B cell (primary cell): ENCODE measurements around the gene CYP27B1. TPM values are rescaled to one million over a fixed set of nuclear protein-coding genes. Genes with fewer than 3 reads are reported as not detected.
A peak's percentile ranks its signal among the peaks of the same experiment; 100 is the strongest.

Experiments
- ATAC-seq: fragments of 200-7000 bp; cut with Tn5 transposase; one replicate; pipeline ENCODE4 v1.10.0; 2021; ENCODE audit warnings: low read depth, mild to moderate bottlenecking, moderate number of reproducible peaks, moderate library complexity
- CTCF ChIA-PET: fragments of 350-600 bp; sonication (Branson Sonifier 250); formaldehyde crosslinking; loops from one replicate; lab custom pipeline; 2021; ENCODE audit warnings: antibody characterized with exemption, inconsistent platforms; lab: Charles Lee
- POLR2A ChIA-PET: fragments of 350-600 bp; sonication (Branson Sonifier 250); formaldehyde crosslinking; loops from one replicate; lab custom pipeline; 2021; ENCODE audit warnings: antibody characterized with exemption; lab: Charles Lee
- DNase-seq: peaks from one replicate; pipeline ENCODE4 v3.0.0; 2013
- H2AFZ ChIP-seq: 2 replicates; pipeline ENCODE4 v1.6.1; 2012; ENCODE audit warnings: mild to moderate bottlenecking, low read depth, low read length; ENCODE audit not compliant: insufficient read depth, poor library complexity, severe bottlenecking
- H3K27ac ChIP-seq, 2 donors: 1 replicate in 1 of 2; 2 replicates in 1 of 2; pipeline ENCODE4 v1.5.1; 2012 to 2013; ENCODE audit warnings: low read length in 2 of 2, mild to moderate bottlenecking in 2 of 2, moderate library complexity in 1 of 2
- H3K27me3 ChIP-seq, 4 experiments: fragments of 200-600 bp in 1 of 4; sonication (generic) in 1 of 4; replicated peaks in 1 of 4; 1 replicate in 2 of 4; 2 replicates in 2 of 4; pipeline versions ENCODE4 v1.6.1 to v1.7.0; 2013 to 2016; ENCODE audit warnings: low read length in 3 of 4, mild to moderate bottlenecking in 2 of 4, mixed read lengths in 1 of 4, moderate library complexity in 1 of 4; ENCODE audit not compliant: insufficient read depth in 4 of 4, control insufficient read depth in 3 of 4; ENCODE audit errors: control extremely low read depth in 1 of 4
- H3K36me3 ChIP-seq, 2 experiments: replicated peaks in 1 of 2; 1 replicate in 1 of 2; 2 replicates in 1 of 2; pipeline versions ENCODE4 v1.6.1 to v1.7.1; 2013; ENCODE audit warnings: low read length in 1 of 2; ENCODE audit not compliant: insufficient read depth in 2 of 2, control insufficient read depth in 1 of 2; ENCODE audit errors: control extremely low read depth in 1 of 2, extremely low read depth in 1 of 2
- H3K4me1 ChIP-seq, 2 donors: fragments of 200-600 bp in 1 of 2; sonication (generic) in 1 of 2; 1 replicate in 1 of 2; 2 replicates in 1 of 2; pipeline versions ENCODE4 v1.5.1 to v1.6.1; 2013 to 2017; ENCODE audit warnings: low read length in 2 of 2; ENCODE audit not compliant: control insufficient read depth in 2 of 2, insufficient read depth in 2 of 2
- H3K4me2 ChIP-seq: replicated peaks from 2 replicates; pipeline ENCODE3; 2012; ENCODE audit warnings: mild to moderate bottlenecking, low read depth, low read length; ENCODE audit not compliant: poor library complexity, severe bottlenecking
- H3K4me3 ChIP-seq, 5 experiments: fragments of 200-600 bp in 1 of 5; sonication (generic) in 1 of 5; 1 replicate in 3 of 5; 2 replicates in 2 of 5; pipeline versions ENCODE4 v1.5.1 to v1.7.0; 2011 to 2016; ENCODE audit warnings: low read length in 4 of 5, mild to moderate bottlenecking in 4 of 5, low read depth in 2 of 5, control low read depth in 1 of 5, moderate library complexity in 1 of 5; ENCODE audit not compliant: insufficient read depth in 1 of 5; ENCODE audit errors: control extremely low read depth in 1 of 5, extremely low read depth in 1 of 5
- H3K79me2 ChIP-seq: fragments of 200-600 bp; sonication (generic); one replicate; pipeline ENCODE4 v1.6.0; 2016; ENCODE audit warnings: low read length; ENCODE audit not compliant: control insufficient read depth, insufficient read depth
- H3K9ac ChIP-seq: fragments of 200-600 bp; sonication (generic); 2 replicates; pipeline ENCODE4 v1.6.1; 2017; ENCODE audit warnings: mild to moderate bottlenecking, low read length, moderate library complexity
- H3K9me3 ChIP-seq, 3 donors: one replicate each; pipeline versions ENCODE4 v1.6.1 to v1.7.1; 2013; ENCODE audit warnings: low read length in 2 of 3; ENCODE audit not compliant: control insufficient read depth in 2 of 3, insufficient read depth in 1 of 3; ENCODE audit errors: control extremely low read depth in 1 of 3
- H4K20me1 ChIP-seq: 2 replicates; pipeline ENCODE4 v1.6.0; 2012; ENCODE audit warnings: mild to moderate bottlenecking, low read length; ENCODE audit not compliant: insufficient read depth, control insufficient read depth, poor library complexity, severe bottlenecking
- H3K27ac Mint-ChIP-seq: one replicate; pipeline ENCODE4 v1.8.0; 2021; ENCODE audit warnings: mixed read lengths
- H3K27me3 Mint-ChIP-seq: one replicate; pipeline ENCODE4 v1.8.0; 2021; ENCODE audit warnings: mixed read lengths
- H3K4me1 Mint-ChIP-seq: one replicate; pipeline ENCODE4 v1.8.0; 2021; ENCODE audit warnings: mixed read lengths
- H3K4me3 Mint-ChIP-seq: one replicate; pipeline ENCODE4 v1.8.0; 2021; ENCODE audit warnings: mixed read lengths
- H3K9me3 Mint-ChIP-seq: one replicate; pipeline ENCODE4 v1.8.0; 2022; ENCODE audit warnings: mixed read lengths; ENCODE audit not compliant: insufficient read depth
- EZH2 ChIP-seq: IDR thresholded peaks from 2 replicates; pipeline ENCODE4 v1.6.1; 2012; ENCODE audit warnings: borderline replicate concordance, low read depth, mild to moderate bottlenecking, moderate library complexity, low read length; ENCODE audit not compliant: insufficient read depth, poor library complexity, severe bottlenecking
- WGBS: methylation state at CpG from one replicate; pipeline ENCODE4 v1.1.5; 2013; ENCODE audit warnings: missing lambda C conversion rate; ENCODE audit not compliant: insufficient coverage; 5-methylcytosine and 5-hydroxymethylcytosine counted together
- intact Hi-C: fragments of 100-400 bp; cut with micrococcal nuclease; formaldehyde crosslinking; loops from one replicate; pipeline ENCODE4 v1.10.0; 2022
- polyA plus RNA-seq: library from polyadenylated mRNA; depleted of rRNA; stranded (reverse); fragments of >200 nt; gene quantifications from 2 replicates; pipeline ENCODE4 v1.2.3, GENCODE V29; 2012
- total RNA-seq, 2 donors: library from RNA; stranded (reverse); fragments of 120-200 nt in 1 of 2; gene quantifications; 1 replicate in 1 of 2; 2 replicates in 1 of 2; pipeline versions ENCODE4 v1.2.3 to v1.2.4, GENCODE V29; 2013 to 2022
- TF ChIP-seq, protein P1 (sequence below): fragments of 200-600 bp; IDR thresholded peaks from one replicate; pipeline ENCODE4 v1.8.0; 2022; ENCODE audit warnings: antibody characterized with exemption, mild to moderate bottlenecking

CYP27B1 gene
- total and polyA plus RNA-seq, 2 donors (not counting 1 experiment from before 2014, with no cell fraction given), result 0.66 to 0.79 TPM

DNA sequence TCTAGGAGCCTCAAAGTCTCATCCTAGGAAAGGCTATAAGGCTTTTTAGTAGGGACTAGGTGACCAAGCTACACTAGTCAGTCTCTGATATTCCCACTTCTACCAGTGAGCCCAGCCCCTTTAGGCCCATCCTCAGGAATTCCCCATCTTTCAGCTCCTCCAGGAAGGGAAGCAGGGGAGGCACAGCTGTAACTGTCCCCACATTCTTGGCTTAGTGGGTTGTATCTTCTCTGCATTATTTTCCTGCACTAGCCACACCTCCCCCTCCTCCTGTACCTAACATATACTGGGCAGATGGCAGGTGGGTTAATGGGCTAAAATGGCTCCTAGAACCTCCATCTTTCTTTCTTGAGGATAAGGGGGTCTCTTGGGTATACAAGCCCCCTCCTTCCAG is 424 bp upstream of the CYP27B1 start:
- H3K4me3 Mint-ChIP-seq, result peak overlapping the region; percentile 93
- Histone ChIP-seq H3K27ac (no peak overlapping the region), H2AFZ (no peak overlapping the region), H4K20me1 (peaks cover 18% of the 10 kb centered on the region), H3K9me3 (peaks cover 0 to 13% (median 0%) of the 10 kb centered on the region in 3 donors), H3K9ac (no peak overlapping the region), H3K79me2 (peaks cover 18% of the 10 kb centered on the region), H3K4me3 (no peak overlapping the region), H3K4me2 (no peak overlapping the region), H3K4me1 (peaks cover 38 to 41% of the 10 kb centered on the region in 2 donors), H3K36me3 (no peaks in the 10 kb centered on the region), H3K27me3 (peaks cover 0 to 38% (median 26%) of the 10 kb centered on the region in 4 experiments)
- peaks cover 24% of the 10 kb centered on the region for H3K27me3 Mint-ChIP-seq
- H3K4me1 Mint-ChIP-seq, result peaks cover 42% of the 10 kb centered on the region
- TF ChIP-seq, protein P1, sequence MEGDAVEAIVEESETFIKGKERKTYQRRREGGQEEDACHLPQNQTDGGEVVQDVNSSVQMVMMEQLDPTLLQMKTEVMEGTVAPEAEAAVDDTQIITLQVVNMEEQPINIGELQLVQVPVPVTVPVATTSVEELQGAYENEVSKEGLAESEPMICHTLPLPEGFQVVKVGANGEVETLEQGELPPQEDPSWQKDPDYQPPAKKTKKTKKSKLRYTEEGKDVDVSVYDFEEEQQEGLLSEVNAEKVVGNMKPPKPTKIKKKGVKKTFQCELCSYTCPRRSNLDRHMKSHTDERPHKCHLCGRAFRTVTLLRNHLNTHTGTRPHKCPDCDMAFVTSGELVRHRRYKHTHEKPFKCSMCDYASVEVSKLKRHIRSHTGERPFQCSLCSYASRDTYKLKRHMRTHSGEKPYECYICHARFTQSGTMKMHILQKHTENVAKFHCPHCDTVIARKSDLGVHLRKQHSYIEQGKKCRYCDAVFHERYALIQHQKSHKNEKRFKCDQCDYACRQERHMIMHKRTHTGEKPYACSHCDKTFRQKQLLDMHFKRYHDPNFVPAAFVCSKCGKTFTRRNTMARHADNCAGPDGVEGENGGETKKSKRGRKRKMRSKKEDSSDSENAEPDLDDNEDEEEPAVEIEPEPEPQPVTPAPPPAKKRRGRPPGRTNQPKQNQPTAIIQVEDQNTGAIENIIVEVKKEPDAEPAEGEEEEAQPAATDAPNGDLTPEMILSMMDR, result no peak
- TF ChIP-seq EZH2, result no peak
- intact Hi-C loops, result no loop called here
- POLR2A ChIA-PET, result no interaction called here
- no peaks in the 10 kb centered on the region for H3K9me3 Mint-ChIP-seq
- CTCF ChIA-PET, result interaction anchor here (1.1 to 3.0 kb wide), 4 partner anchors 8 to 16 kb away, joined by 3 to 37 read pairs (median 5); partner anchors contain the start of gene TSFM
- no peak for DNase-seq
- ATAC-seq, result no peak
- H3K27ac Mint-ChIP-seq, result no peak overlapping the region

DNA sequence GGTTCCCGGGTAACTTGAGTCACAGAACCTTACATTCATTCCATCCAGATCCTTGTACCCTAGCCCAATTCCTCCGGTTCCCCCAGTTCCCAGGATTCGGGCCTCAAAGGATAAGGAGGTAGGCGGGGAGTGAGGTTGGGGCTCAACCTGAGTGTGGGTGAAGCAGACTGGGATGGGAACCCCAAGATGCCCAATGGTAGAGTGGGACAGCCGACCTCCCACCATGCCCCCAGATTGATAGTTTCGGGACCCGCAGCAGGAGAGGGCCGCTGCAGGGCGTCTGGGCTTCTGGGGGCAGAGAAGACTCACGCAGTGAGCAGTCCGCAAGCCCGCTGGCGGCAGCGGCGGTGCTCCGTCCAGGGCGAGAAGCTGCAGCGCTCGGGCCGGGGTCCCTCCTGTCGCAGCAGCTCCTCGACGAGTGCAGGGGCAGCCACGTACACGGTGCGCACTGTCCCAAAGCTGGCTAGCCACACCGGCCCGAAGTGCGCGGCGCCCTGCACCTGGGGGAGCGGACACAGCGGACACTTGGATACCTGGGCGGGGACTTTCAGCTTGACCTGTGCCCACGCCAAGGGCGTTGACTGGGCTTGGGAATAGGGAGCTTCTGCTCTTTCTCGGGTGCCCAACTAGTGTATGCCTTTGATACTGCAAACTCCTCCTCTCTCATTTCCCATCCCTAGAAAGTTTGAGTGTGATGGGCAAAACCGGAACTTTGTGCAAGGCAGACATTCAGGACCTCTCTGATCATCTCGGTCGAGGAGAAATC is 997 bp downstream of the CYP27B1 start:
- Histone ChIP-seq H3K4me3 (peak overlapping the region in 4 of 5 experiments; percentile 48 to 63 (median 58)), H4K20me1 (peaks cover 30% of the 10 kb centered on the region), H3K9ac (peak overlapping the region; percentile 64), H2AFZ (peak overlapping the region; percentile 77), H3K4me1 (peaks cover 29 to 32% of the 10 kb centered on the region in 2 donors), H3K4me2 (peak overlapping the region; percentile 87), H3K79me2 (peaks cover 30% of the 10 kb centered on the region), H3K27me3 (peaks cover 0 to 38% (median 26%) of the 10 kb centered on the region in 4 experiments), H3K9me3 (peaks cover 0 to 13% (median 0%) of the 10 kb centered on the region in 3 donors), H3K27ac (no peak overlapping the region), H3K36me3 (peaks cover 0 to 8% of the 10 kb centered on the region in 2 experiments)
- Mint-ChIP-seq H3K9me3 (no peaks in the 10 kb centered on the region), H3K27ac (no peak overlapping the region), H3K4me3 (peak overlapping the region; percentile 93), H3K27me3 (peaks cover 24% of the 10 kb centered on the region), H3K4me1 (peaks cover 33% of the 10 kb centered on the region)
- 6% methylated on average over 31 of the region's 40 CpGs for WGBS
- TF ChIP-seq EZH2, result no peak
- TF ChIP-seq, protein P1, result no peak
- intact Hi-C loops, result loop anchor here (1.0 kb wide), 1 partner anchor 10 kb away; no protein-coding TSS in a partner anchor
- peak; percentile 47 for DNase-seq
- ATAC-seq, result peak; percentile 22
- ChIA-PET CTCF (interaction anchor here (0.5 to 3.0 kb wide), 9 partner anchors 9 to 139 kb away, joined by 3 to 37 read pairs (median 4); partner anchors contain the start of genes CDK4 and TSFM), POLR2A (interaction anchor here (0.6 to 1.1 kb wide), 2 partner anchors 10 to 269 kb away, joined by 4 read pairs; no protein-coding TSS in a partner anchor)
